NOMO-1 treated with DMSO at 0.1 percent for 48 hours (cell line): ENCODE measurements around the gene ETV1.

Experiments
- DNase-seq: peaks from one replicate; lab custom pipeline; 2025; ENCODE audit not compliant: unreplicated experiment; lab: John Stamatoyannopoulos, UW

The ETV1 gene

DNA sequence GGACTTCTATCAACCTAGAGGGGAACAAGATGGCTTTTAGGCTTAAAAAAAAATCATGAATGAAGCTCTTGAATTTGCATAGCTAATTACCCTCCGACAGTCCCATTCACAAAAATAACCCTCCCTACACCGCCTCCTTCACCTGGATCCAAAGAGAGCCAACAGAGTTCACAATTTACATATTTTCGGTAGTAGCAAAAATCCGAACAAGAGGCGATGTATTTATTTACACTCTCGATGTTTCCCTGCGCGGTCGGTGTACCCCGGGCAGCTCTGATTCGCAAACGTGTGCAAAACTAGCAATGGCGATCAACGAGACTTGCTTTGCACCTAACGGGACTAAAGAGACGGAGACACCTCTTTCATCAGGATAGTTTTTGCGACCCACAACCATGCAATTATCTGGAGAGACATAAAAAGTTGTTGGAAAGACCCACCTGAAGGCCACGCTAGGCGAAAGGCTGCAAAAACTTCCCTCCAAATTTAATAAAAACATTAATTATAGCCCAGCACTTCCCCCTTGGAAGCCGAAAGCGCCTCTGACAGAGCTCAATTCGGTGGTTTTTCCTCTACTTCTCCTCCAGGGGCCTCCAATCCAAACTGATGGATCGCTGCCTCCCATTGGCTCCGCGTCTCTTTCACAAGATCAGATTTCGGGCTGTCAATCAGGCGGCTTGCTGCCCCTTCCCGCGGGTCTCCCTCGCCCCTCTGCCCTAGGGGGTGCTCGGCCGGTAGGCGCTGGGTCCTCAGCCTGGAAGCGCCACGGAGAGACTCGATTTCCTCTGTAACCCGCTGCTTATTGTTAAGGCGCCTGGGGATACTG lies at the start of gene ETV1:
Gene ETV1 (minus strand): TSS at position 541 of the 823 bp plus-strand sequence. CDS start 614 bp downstream, outside the sequence.
- DNase-seq, result peak; percentile 33

DNA sequence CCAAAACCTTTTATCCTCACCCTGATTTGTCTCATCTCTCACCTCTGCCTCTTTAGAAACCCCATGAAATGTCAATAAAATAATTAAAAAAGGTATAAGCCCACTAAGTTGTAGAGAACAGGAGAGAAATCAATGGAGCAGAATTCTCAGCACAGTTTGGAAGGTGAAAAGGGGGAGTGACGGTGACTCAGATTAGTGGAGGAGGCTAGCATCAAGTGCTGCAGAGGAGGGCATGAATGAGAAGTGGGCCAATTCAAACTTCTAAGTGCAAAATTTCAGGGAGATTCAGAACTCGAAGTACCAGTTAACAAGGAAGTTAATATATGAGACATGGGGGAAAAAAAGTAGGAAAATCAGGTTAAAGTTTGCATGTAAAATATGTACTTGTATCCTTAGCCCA lies 34.9 kb upstream of the ETV1 start:
- DNase-seq, result no peak

DNA sequence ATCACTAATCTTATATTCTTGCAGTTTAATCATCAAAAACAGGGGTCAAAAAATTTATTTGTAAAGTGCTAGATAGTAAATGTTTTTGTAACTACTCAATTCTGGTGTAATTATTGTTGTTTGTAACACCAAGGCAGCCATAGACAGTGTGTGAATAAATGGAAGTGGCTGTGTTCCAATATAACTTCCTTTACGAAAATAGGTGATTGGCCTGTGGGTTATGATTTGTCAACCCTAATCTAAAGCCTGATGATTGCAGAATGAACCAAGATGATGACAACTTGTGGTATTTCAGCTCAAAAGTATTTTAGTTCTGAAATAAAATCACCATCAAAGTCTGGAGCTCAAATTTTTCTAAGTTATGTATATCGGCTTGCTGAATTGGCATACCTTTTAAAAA lies 34.4 kb upstream of the ETV1 start:
- DNase-seq, result peak; percentile 18

DNA sequence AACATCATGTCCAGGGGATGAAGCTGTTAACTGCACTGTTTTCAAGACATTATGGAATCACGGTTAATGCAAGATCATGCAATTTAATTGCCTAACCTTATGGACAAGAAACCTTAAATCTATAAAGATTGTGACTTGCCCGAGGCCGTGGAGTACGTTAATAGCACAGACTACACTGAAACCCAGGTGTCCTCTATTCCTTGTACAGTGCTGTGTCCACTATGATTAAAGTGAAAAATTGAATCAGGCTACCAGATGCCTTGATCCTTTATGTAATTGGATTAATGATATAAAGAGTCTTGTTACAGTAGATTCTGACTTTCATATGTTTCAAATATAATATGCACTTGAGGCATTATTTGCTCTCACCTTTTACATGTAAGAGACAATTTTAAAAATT lies 33.9 kb upstream of the ETV1 start:
- no peak for DNase-seq

DNA sequence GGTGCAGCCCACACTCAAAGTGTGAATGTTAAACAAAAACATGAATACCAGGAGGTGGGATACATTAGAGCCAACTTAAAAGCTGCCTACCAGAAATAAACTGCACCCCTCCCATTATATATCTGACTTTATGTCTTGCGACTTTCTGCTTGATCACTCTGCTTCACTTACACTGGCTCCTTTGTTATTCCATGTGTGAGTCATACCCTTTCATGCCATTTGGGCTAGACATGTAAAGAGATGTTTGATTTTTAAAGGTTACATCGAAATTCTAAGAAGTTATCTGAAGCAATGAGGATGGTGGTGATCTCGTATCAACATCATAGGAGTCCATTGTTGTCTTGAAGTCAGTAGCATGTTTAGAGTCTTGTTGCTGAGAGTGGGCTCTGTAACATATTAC lies 31.6 kb upstream of the ETV1 start:
- no peak for DNase-seq

DNA sequence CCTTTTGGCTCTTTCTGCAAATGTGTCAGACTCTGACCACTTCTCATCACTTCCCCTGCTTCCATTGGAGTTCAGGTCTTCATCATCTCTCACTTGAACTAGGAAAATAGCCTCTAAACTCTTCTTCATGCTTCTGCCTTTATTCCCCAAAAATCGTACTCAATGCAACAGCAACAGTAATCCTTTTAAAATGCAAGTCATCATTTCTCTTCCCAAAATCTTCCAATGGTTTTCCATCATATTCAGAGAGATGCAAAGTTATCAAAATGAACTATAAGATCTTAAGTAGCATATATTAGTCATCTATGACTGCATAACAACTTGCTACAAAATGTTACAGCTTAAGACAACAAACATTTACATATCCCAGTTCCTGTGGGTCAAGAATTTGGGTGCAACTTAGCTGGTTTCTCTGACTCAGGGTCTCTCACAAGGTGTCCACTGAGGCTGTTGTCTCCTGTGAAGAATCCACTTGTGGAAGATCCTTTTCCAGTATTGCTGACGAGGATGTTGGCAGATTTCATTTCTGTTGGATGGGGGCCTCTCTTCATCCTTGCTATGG lies 31.0 kb upstream of the ETV1 start:
- no peak for DNase-seq

DNA sequence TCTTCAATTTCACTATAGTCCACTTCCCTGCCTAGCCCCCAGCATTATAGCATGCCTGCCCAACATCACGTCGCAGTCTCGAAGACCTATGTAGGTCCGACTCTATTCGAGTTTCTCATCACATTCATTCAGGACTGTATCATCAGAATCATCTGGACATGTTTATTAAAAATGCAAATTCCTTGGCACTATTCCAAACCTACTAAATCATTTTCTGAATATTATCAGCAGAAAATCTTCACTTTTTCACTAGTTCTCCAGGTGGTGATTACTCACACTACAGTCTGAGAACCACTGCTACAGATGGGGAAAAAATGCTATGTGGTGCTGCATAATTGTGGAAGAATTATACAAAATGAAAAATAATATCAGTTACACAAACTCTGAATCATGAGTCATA lies 29.3 kb upstream of the ETV1 start:
- DNase-seq, result no peak

DNA sequence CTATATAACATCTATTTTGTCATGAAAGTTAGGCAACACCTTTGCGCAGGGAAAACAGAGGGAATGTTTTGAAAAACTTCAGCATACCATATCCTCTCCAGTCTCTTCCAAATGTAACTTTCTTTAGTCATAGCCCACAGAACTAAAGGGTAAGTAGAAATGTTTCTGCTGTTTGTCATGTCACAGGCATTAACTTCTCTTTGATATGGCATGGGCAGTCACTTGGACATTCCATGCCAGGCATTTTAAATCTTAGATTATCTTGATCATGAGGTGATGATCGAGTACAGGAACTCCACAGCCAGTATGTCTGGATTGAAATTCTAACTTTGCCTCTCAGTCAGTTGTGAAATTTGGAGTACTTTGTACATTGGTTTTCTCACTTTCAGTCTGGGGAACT lies 27.5 kb upstream of the ETV1 start:
- no peak for DNase-seq

DNA sequence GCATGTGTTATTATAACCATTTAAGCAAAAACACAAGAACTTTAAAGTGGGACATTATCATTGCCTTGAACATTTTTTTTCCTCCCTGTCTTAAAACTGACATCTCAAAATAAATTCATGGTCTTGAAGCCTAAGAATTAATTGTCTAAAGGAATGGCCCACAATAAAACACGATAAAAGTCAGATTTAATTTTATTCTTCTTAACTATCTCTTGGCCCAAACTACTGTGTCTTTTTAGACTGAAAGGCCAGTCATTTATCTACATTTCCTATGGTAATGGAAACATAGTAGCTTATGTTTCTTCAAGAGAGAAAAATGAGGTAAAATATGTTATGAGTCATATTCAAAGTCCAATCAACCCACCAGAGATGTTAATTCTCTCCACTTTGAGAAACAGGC lies 24.4 kb upstream of the ETV1 start:
- DNase-seq, result no peak

DNA sequence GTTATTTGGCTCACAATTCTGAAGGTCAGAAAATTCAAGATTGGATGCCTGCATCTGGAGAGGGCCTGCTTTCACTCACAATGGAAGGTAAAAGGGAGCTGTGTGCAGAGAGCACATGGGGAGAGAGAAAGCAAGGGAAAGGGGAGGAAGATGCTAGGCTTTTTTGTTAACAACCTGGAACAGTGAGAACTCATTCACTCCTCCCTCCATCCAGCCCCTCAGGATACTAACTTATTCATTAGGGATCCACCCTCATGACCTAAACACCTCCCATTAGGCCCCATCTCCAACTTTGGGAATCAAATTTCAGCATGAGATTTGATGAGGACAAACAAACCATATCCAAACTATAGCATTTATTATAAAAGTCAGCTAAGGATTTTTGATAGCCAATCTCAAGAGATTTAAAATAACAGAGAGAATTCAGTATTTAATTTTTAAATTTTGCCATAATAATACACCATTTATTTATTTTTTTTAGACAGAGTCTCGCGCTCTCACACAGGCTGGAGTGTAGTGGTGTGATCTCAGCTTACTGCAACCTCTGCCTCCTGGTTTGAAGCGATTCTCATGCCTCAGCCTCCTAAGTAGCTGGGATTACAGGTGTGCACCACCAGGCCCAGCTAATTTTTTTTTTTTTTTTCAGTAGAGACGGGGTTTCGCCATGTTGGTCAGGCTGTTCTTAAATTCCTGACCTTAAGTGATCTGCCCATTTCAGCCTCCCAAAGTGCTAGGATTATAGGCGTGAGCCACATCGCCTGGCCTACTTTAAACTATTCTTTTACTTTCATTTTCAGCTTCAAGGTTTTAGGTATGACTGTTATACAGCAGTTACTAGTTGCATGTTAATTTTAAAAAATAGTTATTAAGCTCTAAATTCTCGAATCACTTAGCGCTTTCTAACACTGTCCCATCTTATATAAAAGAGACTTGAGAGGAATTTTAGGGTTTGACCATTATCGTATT lies 20.3 kb upstream of the ETV1 start:
- DNase-seq, result no peak

DNA sequence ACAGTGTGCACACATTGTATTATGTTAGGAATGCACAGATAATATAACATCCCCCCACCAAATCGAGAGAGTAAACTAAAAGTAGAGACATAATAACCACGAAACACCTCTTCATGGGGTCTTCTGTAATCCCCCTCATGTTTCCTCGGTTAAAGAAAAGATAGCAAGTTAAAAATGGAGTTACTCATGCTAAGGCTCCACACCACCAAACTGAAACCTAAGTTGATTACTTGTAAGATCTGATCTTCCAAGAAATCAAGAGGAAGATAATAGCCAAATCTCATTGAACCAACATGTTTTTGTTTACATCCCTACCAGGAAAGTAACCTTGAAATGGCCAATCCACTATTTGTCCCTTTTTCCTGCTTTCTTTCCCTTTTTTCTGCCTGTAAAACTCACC lies 11.7 kb upstream of the ETV1 start:
- no peak for DNase-seq

DNA sequence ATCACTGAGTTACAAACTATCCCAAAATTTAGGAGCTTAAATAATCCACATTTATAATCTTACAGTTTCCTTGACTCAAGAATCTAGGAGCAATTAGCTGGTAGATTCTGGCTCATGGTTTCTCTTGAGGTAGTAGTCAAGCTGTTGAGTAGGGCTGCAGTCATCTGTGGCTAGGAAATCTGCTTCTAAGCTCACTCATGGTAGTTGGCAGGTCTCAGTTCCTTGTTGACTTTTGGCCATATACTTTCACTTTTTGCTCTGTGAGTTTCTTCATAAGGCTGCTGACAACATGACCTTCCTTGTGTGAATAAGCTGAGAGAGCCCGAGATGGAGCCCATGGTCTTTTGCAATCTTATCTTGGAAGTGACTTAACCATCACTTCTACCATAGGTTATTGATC lies 10.8 kb upstream of the ETV1 start:
- peak; percentile 41 for DNase-seq

DNA sequence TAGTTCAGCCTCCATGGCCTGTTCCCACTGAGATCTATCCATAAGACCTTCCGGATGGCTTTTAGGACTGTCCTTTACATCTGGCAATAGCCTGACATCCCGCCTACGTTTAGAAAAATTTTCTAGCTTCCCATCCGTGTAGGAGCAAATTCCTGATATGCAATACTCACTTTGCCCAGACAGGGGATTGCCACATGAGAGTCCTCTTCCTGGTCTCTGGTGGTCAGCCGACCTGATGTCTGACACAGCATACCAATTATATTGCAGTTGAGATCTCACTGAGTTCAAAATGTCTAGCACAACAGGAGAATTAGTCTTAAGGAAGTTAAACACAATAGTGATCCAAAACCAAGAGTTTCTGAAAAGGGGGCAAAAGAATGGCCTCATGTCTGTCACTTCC lies 9.4 kb upstream of the ETV1 start:
- no peak for DNase-seq

DNA sequence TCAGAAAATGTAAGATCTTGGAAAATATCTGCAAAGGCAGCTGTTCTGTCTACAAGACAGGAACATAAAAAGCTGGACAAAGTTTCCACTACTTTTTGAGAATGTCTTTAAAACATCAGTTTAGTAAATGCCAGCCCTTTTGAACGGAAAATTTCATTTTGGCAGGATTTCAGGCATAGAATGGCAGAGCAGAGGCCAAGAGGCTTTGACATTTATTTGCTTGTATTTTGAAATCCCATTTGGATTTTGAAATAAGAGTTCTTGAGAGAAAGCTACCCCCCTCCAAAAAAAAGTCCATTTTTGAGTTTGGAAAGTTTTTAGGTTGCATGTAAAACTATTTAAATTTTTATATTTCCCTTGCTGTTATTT lies 3.1 kb upstream of the ETV1 start:
- no peak for DNase-seq

DNA sequence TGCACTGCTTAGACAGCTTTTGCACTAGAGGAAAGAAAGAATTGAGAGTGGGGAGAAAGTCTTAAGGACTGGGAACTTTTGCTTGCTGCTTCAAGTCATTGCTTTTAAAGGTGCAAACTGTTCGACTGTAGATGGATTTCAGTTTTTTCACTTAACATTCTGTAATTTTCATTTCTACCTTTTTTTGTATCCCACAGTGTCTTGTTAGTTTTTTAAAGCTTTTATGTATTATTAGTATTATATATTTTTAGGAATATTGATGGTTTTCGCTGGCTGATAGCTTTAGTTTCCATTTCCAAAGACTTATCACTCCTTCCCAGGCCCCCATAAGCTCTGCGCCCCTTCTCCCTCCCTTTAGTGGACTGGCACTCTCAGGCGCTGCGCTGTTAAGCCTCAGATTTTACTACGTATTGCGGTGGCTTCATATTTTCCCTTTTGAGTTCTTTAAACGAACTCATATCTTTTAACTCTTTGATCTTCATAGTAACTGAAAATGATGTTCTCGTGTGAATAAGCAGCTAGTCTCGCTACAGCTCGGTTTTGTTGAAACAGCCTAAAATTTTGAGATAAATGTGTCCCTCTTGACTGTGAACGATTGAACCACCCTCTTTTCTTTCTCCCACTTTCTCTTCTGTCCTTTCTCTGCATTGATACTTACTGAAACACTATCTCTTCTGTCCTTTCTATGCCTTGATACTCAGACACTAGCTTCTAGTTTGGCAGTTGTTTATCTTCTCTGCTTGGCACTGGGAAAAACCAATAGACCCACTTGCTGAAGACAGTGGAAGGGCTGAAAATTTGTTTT lies 2.5 kb upstream of the ETV1 start:
- DNase-seq, result no peak

DNA sequence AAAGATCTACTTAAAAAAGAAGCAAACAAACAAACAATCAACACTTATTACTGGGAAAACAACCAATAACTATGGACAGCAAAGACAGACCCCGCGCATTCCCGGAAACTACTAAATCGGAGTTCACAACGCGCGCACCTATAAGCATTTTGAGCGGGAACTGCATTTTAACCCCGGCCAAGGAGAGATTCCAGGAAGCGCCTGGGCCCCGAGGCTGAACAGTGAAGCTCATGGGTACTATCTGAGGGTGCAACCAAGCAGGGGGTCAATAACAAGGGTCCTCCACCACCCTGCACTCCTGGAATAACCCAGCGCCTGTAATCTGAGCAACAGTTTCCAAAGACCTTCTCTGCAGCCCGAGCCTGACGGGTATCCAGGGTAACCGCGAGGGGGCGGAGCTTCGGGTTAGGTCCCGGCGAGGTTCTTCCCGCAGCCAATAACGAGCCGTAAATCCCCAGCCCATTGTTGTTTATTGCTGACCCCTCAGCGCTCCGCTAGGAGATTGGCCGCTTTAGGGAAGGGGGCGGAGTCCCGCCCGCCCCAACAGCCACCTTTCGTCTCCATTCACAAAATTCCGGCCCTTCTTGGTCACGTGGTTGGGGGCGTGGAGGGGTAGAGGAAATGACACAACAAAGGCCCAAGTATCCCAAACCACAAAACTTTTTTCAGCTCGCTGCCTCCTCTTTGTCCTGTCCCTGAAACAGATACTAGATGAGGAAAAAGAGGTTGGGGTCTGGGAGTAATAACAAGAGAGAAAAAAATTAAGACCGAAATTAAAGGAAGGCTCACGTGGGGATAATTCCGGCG lies 1.7 kb upstream of the ETV1 start:
- DNase-seq, result peak; percentile 96

DNA sequence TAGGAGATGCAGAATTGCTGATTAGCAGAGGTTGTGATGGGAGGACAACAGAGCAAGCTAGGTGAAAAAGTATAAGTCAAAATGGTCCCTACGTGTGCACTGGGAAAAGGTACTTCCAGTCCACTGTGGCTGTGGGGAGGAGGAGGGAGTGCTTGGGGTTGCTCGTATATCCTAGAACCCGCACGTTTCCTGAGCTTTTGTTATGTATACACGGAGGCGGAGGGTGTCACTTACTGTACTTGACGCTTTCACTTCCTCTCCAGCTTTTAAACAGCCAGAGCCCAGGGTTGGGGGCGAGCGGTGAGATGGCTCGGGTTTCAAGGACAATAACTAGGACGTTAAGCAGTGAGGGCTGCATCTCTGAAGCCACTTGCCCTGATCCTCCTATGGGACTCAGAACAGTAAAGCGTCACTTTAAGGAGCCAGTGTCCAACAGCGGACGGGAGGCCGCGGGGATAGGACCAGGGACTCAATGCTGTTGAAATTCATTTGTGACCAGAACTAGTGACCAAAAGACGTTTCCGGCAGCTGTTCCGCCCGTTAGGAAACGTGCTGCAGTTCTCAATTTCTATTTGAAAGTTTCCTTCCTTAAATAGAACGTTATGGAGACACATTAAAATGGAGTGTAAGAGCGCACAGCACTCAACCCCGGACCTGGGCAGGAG lies 985 bp upstream of the ETV1 start:
- peak; percentile 87 for DNase-seq

DNA sequence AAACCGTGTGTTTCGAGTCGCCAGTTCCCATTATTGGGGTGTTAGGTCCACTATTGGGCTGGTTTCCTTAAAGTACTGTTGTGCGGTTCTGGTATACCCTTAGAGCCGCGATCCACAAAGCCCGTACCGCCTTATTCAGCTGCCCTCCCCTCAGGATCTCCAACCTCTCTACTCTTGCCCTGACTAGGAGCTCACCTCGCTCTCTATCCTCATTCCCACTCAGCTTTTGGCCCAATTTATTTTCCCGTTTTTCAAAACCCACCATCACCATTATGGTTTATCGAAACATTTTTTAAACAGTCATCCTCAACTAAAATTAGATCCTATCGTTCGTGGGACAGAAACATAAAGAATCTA lies 461 bp upstream of the ETV1 start:
- no peak for DNase-seq

DNA sequence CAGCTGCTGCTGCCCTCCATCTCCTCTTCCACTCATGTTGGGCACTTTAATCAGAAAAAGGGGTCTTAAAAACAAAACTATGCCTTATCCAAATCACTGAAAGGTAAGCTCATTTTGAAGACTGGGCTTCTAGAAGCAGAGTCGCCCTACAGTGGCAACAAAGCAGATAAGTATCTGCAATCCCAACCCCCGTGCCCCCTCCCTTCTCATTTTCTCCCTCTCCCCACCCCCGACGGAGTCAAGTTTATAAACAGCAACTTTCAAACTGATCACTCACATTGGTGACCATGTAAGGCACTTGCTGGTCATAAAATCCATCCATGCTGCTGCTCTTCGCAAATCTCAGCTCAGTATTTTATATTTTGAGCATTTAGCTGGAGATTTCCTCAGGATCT lies 738 bp downstream of the ETV1 start:
- DNase-seq, result no peak

DNA sequence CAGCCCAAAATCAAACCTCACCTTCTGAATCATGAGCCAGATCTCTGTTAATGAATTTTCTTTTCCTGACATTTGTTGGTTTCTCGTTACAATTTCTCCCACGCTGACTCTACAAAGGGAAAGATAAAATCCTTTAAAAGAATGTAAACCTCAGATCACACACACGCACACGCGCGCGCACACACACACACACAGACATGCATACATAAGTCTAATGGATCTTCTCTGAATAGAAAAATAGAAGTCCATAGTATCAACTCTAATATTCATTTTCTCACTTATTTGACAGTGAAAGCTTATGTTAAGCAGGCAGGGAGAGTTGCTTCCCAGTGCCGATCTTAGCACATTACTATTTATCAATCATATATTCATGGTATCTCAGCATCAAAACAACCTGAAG lies 1.4 kb downstream of the ETV1 start:
- no peak for DNase-seq
